OCI-LY7 (cell line): ENCODE measurements around the gene PARP12. TPM values are rescaled to one million over a fixed set of nuclear protein-coding genes. Genes with fewer than 3 reads are reported as not detected.

Source experiments
- BruUV-seq: library from RNA; stranded (reverse); fragments of 400-500 nt; replicated peaks from 2 replicates; lab custom pipeline; 2021; lab: Mats Ljungman, UMichigan
- CTCF ChIA-PET: fragments of 300-600 bp; sonication (Branson Sonifier 250); formaldehyde crosslinking; loops from one replicate; lab custom pipeline; 2022; ENCODE audit warnings: antibody characterized with exemption; ENCODE audit not compliant: unreplicated experiment; lab: Charles Lee
- POLR2A ChIA-PET: fragments of 300-600 bp; sonication (Branson Sonifier 250); formaldehyde crosslinking; loops from one replicate; lab custom pipeline; 2022; ENCODE audit warnings: antibody characterized with exemption; lab: Charles Lee
- DNase-seq: peaks from one replicate; pipeline ENCODE4 v3.0.0-alpha.2; 2015; ENCODE audit warnings: low spot score
- H2AFZ ChIP-seq: fragments of 200-600 bp; sonication (generic), shearing (Covaris generic); 2 replicates; pipeline ENCODE4 v1.6.1; 2014; ENCODE audit warnings: mild to moderate bottlenecking, antibody characterized with exemption, low read length, moderate library complexity
- H3K27ac ChIP-seq: fragments of 200-600 bp; sonication (generic); 2 replicates; pipeline ENCODE4 v1.5.1; 2014; ENCODE audit warnings: mixed run types, low read depth, mild to moderate bottlenecking, moderate library complexity, low read length, inconsistent platforms; ENCODE audit not compliant: poor library complexity, severe bottlenecking
- H3K36me3 ChIP-seq: fragments of 200-600 bp; sonication (generic); 2 replicates; pipeline ENCODE4 v1.6.1; 2014; ENCODE audit warnings: mild to moderate bottlenecking, antibody characterized with exemption, low read length, moderate library complexity, mixed read lengths; ENCODE audit not compliant: insufficient read depth
- H3K4me1 ChIP-seq: fragments of 200-600 bp; sonication (generic); 2 replicates; pipeline ENCODE4 v1.5.1; 2014; ENCODE audit warnings: mild to moderate bottlenecking, low read length; ENCODE audit not compliant: insufficient read depth, poor library complexity, severe bottlenecking
- H3K4me2 ChIP-seq: fragments of 200-600 bp; sonication (generic); 2 replicates; pipeline ENCODE4 v1.6.1; 2014; ENCODE audit warnings: mild to moderate bottlenecking, low read length
- H3K4me3 ChIP-seq: fragments of 200-600 bp; sonication (generic); 2 replicates; pipeline ENCODE4 v1.5.1; 2014; ENCODE audit warnings: mild to moderate bottlenecking, low read depth, low read length; ENCODE audit not compliant: poor library complexity, severe bottlenecking
- H3K79me2 ChIP-seq: fragments of 200-600 bp; sonication (generic); 2 replicates; pipeline ENCODE4 v1.6.1; 2016; ENCODE audit warnings: low read depth, mild to moderate bottlenecking, low read length, moderate library complexity, mixed read lengths; ENCODE audit not compliant: insufficient read depth
- H3K9me2 ChIP-seq: fragments of 200-600 bp; sonication (generic); 2 replicates; pipeline ENCODE4 v1.6.1; 2016; ENCODE audit warnings: mild to moderate bottlenecking, low read length, mixed read lengths; ENCODE audit not compliant: insufficient read depth
- H3K9me3 ChIP-seq: fragments of 200-600 bp; sonication (generic); 2 replicates; pipeline ENCODE4 v1.6.1; 2014; ENCODE audit warnings: mild to moderate bottlenecking, mixed run types, low read length, mixed read lengths
- H4K20me1 ChIP-seq: fragments of 200-600 bp; sonication (generic); 2 replicates; pipeline ENCODE4 v1.6.1; 2014; ENCODE audit warnings: mild to moderate bottlenecking, antibody characterized with exemption, low read length, moderate library complexity, mixed read lengths; ENCODE audit not compliant: insufficient read depth
- EZH2phosphoT487 ChIP-seq: fragments of 200-600 bp; sonication (generic); IDR thresholded peaks from 2 replicates; pipeline ENCODE4 v1.6.1; 2018; ENCODE audit warnings: low read depth, borderline replicate concordance, mild to moderate bottlenecking, mixed run types, antibody characterized with exemption, low read length, moderate library complexity, mixed read lengths
- intact Hi-C: fragments of 100-400 bp; cut with micrococcal nuclease; formaldehyde crosslinking; loops from one replicate; pipeline ENCODE4 v1.10.0; 2022; ENCODE audit not compliant: unreplicated experiment
- total RNA-seq, 2 experiments: library from RNA; depleted of rRNA in 1 of 2; stranded (reverse); fragments of >200 nt in 1 of 2; shearing (Covaris generic) in 1 of 2; gene quantifications; 2 replicates each; pipeline ENCODE4 v1.2.3, GENCODE V29; 2014 to 2022
- TF ChIP-seq, protein P1 (sequence below): fragments of 200-600 bp; sonication (generic); conservative IDR thresholded peaks from 2 replicates; pipeline ENCODE4 v1.5.1; 2014; ENCODE audit warnings: mild to moderate bottlenecking, antibody characterized with exemption, low read length, moderate library complexity, mixed read lengths

Gene PARP12
- total RNA-seq, 2 experiments from 2014 or later, result 6.5 to 12.5 TPM

DNA sequence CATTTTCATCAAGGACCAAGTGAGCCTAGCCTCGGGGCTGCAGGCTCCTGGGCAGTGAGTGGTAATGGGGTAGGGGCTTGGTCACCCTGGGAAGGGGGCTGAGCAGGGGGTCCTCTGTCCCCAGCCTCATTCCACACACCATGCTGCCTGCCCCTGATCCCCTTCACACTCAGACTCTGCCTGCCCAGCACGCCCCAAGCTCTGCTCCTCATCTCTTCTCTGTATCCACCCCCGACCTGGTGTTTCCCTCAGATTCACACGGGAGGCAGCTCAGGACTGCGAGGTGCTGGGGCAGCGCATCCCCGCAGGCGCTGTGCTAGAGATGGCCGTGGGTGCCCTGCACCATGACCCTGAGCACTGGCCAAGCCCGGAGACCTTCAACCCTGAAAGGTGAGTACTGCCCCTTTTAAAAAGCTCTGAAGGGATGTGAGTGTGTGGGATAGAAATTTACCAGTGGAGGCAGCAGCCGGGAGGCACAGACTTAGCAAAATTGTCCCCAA is 47.2 kb downstream of the PARP12 start:
- Histone ChIP-seq H4K20me1 (no peaks in the 10 kb centered on the region), H3K9me3 (no peaks in the 10 kb centered on the region), H3K79me2 (no peaks in the 10 kb centered on the region), H3K36me3 (no peaks in the 10 kb centered on the region), H3K4me3 (no peak overlapping the region), H3K9me2 (no peaks in the 10 kb centered on the region), H3K4me2 (no peak overlapping the region), H3K27ac (no peak overlapping the region), H3K4me1 (no peaks in the 10 kb centered on the region), H2AFZ (no peak overlapping the region)
- no TSS peak for BruUV-seq
- POLR2A ChIA-PET, result interaction anchor here (0.6 kb wide), 1 partner anchor 13 kb away, joined by 3 read pairs; no protein-coding TSS in a partner anchor
- intact Hi-C loops, result no loop called here
- DNase-seq, result no peak
- CTCF ChIA-PET, result no interaction called here
- TF ChIP-seq, protein P1, sequence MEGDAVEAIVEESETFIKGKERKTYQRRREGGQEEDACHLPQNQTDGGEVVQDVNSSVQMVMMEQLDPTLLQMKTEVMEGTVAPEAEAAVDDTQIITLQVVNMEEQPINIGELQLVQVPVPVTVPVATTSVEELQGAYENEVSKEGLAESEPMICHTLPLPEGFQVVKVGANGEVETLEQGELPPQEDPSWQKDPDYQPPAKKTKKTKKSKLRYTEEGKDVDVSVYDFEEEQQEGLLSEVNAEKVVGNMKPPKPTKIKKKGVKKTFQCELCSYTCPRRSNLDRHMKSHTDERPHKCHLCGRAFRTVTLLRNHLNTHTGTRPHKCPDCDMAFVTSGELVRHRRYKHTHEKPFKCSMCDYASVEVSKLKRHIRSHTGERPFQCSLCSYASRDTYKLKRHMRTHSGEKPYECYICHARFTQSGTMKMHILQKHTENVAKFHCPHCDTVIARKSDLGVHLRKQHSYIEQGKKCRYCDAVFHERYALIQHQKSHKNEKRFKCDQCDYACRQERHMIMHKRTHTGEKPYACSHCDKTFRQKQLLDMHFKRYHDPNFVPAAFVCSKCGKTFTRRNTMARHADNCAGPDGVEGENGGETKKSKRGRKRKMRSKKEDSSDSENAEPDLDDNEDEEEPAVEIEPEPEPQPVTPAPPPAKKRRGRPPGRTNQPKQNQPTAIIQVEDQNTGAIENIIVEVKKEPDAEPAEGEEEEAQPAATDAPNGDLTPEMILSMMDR, result no peak
- TF ChIP-seq EZH2phosphoT487, result no peak

DNA sequence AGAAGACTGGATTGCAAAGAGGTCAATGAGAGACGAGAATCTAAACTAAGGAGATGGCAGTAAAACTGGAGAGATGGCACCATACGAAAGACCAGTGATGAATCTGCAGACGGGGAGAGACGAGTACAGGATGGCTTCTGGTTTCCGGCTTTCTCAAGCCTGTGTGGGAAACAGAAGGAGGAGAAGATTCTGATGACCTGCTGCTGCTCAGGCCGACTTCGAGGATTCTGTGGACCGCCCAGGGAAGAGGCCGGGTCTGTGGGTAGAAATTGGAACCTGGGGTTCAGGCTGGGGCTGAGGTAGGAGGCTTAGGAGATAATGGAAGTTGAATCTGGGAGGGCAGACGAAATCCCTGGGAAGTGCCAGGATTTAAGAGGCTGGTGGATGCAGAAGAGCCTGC is 48.6 kb downstream of the PARP12 start:
- intact Hi-C loops, result no loop called here
- no peak for DNase-seq
- no TSS peak for BruUV-seq
- H3K27ac ChIP-seq, result no peak overlapping the region
- no peak for TF ChIP-seq EZH2phosphoT487
- TF ChIP-seq, protein P1, result no peak
- no peak overlapping the region for H3K4me3 ChIP-seq
- ChIA-PET POLR2A (interaction anchor here (0.6 to 0.8 kb wide), 2 partner anchors 327 to 364 kb away, joined by 4 to 5 read pairs; no protein-coding TSS in a partner anchor), CTCF (no interaction called here)
- no peaks in the 10 kb centered on the region for H4K20me1 ChIP-seq
- H3K9me3 ChIP-seq, result no peaks in the 10 kb centered on the region
- no peaks in the 10 kb centered on the region for H3K36me3 ChIP-seq
- H3K79me2 ChIP-seq, result no peaks in the 10 kb centered on the region
- no peak overlapping the region for H3K4me2 ChIP-seq
- H3K4me1 ChIP-seq, result no peaks in the 10 kb centered on the region
- no peaks in the 10 kb centered on the region for H3K9me2 ChIP-seq
- no peak overlapping the region for H2AFZ ChIP-seq

DNA sequence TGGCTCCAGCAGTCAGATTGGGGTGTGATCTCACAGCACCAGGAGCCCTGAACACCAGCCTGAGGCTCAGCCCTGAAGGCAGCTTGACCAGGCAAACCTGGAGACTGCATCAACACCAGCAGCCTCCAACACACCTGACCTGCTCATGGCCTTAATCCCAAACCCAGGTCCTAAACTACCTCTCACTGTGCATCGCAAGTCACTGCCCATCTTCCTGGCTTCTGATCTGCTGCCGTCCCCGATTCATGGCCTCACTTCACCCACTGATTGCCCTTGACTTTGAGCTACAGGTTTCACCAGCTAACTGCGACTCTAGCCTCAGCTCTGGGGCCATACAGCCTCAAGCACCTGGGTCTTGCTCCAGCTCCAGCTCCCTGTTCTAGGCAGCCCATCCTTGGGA is 49.1 kb downstream of the PARP12 start:
- TF ChIP-seq, protein P1, result no peak
- no peak for TF ChIP-seq EZH2phosphoT487
- H3K4me2 ChIP-seq, result no peak overlapping the region
- H3K9me2 ChIP-seq, result no peaks in the 10 kb centered on the region
- no peaks in the 10 kb centered on the region for H3K79me2 ChIP-seq
- no TSS peak for BruUV-seq
- no peak for DNase-seq
- intact Hi-C loops, result no loop called here
- H2AFZ ChIP-seq, result no peak overlapping the region
- no peaks in the 10 kb centered on the region for H3K4me1 ChIP-seq
- POLR2A ChIA-PET, result interaction anchor here (0.6 kb wide), 2 partner anchors 182 to 363 kb away, joined by 3 to 5 read pairs; no protein-coding TSS in a partner anchor
- no peak overlapping the region for H3K4me3 ChIP-seq
- H3K36me3 ChIP-seq, result no peaks in the 10 kb centered on the region
- no peak overlapping the region for H3K27ac ChIP-seq
- CTCF ChIA-PET, result no interaction called here
- no peaks in the 10 kb centered on the region for H3K9me3 ChIP-seq
- H4K20me1 ChIP-seq, result no peaks in the 10 kb centered on the region
